Peyer's patch (tissue), 4 donors: ENCODE data around the gene FXN.

Experiments
- POLR2A ChIP-seq, 2 donors: fragments of 450-650 bp; IDR thresholded peaks; one replicate each; pipeline ENCODE4 v1.5.1; 2017; ENCODE audit warnings: antibody characterized with exemption in 2 of 2, mild to moderate bottlenecking in 2 of 2, moderate library complexity in 2 of 2
- TF ChIP-seq, protein P1 (sequence below), 6 experiments: fragments of 450-650 bp in 4 of 6; fragments of 200-600 bp in 2 of 6; sonication (generic) in 1 of 6; IDR thresholded peaks; one replicate each; pipeline ENCODE4 v1.5.1; 2017 to 2019; ENCODE audit warnings: antibody characterized with exemption in 6 of 6, mild to moderate bottlenecking in 3 of 6, moderate library complexity in 1 of 6

DNA sequence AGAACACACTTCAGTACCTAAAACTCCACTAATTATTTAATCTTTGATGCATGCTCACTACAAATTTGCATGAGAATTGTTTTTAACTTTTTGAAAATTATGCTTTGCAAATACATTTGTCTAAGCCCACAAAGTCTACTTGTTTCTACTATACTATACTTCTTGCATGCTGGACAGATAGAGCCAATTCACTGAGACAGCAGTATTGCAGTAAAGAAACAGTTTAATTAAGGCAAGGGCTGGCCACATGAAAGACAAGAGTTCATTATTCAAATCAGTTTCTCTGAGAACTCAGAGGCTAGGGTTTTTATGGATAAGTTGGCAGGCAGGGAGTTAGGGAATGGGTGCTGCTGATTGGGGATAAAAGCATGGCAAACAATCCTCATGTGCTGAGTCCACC, 6.0 kb upstream of the FXN start:
- TF ChIP-seq, protein P1, sequence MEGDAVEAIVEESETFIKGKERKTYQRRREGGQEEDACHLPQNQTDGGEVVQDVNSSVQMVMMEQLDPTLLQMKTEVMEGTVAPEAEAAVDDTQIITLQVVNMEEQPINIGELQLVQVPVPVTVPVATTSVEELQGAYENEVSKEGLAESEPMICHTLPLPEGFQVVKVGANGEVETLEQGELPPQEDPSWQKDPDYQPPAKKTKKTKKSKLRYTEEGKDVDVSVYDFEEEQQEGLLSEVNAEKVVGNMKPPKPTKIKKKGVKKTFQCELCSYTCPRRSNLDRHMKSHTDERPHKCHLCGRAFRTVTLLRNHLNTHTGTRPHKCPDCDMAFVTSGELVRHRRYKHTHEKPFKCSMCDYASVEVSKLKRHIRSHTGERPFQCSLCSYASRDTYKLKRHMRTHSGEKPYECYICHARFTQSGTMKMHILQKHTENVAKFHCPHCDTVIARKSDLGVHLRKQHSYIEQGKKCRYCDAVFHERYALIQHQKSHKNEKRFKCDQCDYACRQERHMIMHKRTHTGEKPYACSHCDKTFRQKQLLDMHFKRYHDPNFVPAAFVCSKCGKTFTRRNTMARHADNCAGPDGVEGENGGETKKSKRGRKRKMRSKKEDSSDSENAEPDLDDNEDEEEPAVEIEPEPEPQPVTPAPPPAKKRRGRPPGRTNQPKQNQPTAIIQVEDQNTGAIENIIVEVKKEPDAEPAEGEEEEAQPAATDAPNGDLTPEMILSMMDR (IDR thresholded peaks at IDR 0.05): no peak
- TF ChIP-seq POLR2A (IDR thresholded peaks at IDR 0.05): no peak
